Measurements from ENCODE around the gene LRP11. TPM values are rescaled to one million over a fixed set of nuclear protein-coding genes. Genes with fewer than 3 reads are reported as not detected.

The LRP11 gene
- total RNA-seq, 1 experiment from 2014 or later, result 14.8 TPM

DNA sequence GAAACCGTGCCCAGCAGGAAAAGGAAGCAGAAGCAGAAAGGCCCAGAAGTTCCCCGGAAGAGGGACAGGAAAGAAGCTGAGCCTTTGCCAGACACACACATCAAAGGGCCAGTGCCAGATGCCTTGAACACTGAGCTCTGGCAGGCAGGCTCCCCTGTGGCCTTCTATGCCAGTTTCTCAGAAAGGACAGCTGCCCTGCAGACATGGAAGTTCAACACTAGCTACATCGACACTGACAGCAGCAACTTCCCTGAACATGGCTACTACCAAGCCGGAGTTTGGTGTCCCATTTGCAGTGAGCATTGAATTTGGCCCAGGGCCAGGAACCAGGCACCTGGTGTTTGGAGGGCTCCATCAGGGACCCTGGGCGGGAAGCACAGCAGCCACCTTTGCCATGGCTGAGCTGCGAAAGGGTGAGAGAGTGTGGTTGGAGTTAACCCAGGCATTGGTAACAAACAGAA is 41.8 kb upstream of the LRP11 start:
- H3K4me3 Mint-ChIP-seq, result no peak overlapping the region
- peaks cover 5 to 7% (median 5%) of the 10 kb centered on the region in 3 experiments; a peak in 5 of 7 replicates for H3K36me3 Mint-ChIP-seq (ENCODE audit: insufficient read depth in 1 of 3, low read depth in 3 of 3)
- H3K27me3 ChIP-seq (ENCODE audit: insufficient read depth, low read length), result no peaks in the 10 kb centered on the region
- no peak overlapping the region for H3K27ac Mint-ChIP-seq
- H3K79me2 ChIP-seq (ENCODE audit: insufficient read depth, low read length), result no peaks in the 10 kb centered on the region
- no peak overlapping the region for H2BK20ac ChIP-seq (ENCODE audit: low read depth, low read length, poor library complexity, severe bottlenecking)
- H3K9me3 Mint-ChIP-seq, result peaks cover 31 to 40% of the 10 kb centered on the region in 2 experiments
- no peak overlapping the region for H3K56ac ChIP-seq (ENCODE audit: insufficient read length, low read depth, low read length)
- WGBS (ENCODE audit: extremely low coverage, insufficient read length, low lambda C conversion rate), result no CpG with 5 or more reads among the region's 6 CpGs
- no peak overlapping the region for H2BK15ac ChIP-seq (ENCODE audit: low read depth, low read length)
- DNase-seq, result no peak
- no peak overlapping the region for H3K14ac ChIP-seq (ENCODE audit: insufficient read depth, low read length)
- H3K4me1 ChIP-seq (ENCODE audit: insufficient read depth, low read length), result no peaks in the 10 kb centered on the region
- peaks cover 0 to 7% of the 10 kb centered on the region in 2 experiments; a peak in 1 of 4 replicates for H3K4me1 Mint-ChIP-seq
- no peak overlapping the region for H2BK5ac ChIP-seq (ENCODE audit: insufficient read length, low read length)
- no peak overlapping the region for H2BK120ac ChIP-seq (ENCODE audit: low read depth, low read length, poor library complexity, severe bottlenecking)
- no peak overlapping the region for H2AFZ ChIP-seq (ENCODE audit: low read length)
- no peak overlapping the region for H3K4ac ChIP-seq (ENCODE audit: low read depth, low read length)
- H4K8ac ChIP-seq (replicated peaks; ENCODE audit: insufficient read length, low read depth, low read length), result no peak overlapping the region
- H3K9ac ChIP-seq (ENCODE audit: extremely low read depth, insufficient read length, low read length), result no peak overlapping the region
- no peaks in the 10 kb centered on the region for H3K79me1 ChIP-seq (ENCODE audit: insufficient read depth, low read depth, low read length, poor library complexity, severe bottlenecking)
- H3K9me3 ChIP-seq (ENCODE audit: control insufficient read depth, low read depth, low read length), result no peaks in the 10 kb centered on the region
- no peak overlapping the region for H2AK5ac ChIP-seq (ENCODE audit: insufficient read length, low read length)
- H3K4me2 ChIP-seq (ENCODE audit: insufficient read depth, insufficient read length, low read length), result no peak overlapping the region
- TF ChIP-seq, protein P1, sequence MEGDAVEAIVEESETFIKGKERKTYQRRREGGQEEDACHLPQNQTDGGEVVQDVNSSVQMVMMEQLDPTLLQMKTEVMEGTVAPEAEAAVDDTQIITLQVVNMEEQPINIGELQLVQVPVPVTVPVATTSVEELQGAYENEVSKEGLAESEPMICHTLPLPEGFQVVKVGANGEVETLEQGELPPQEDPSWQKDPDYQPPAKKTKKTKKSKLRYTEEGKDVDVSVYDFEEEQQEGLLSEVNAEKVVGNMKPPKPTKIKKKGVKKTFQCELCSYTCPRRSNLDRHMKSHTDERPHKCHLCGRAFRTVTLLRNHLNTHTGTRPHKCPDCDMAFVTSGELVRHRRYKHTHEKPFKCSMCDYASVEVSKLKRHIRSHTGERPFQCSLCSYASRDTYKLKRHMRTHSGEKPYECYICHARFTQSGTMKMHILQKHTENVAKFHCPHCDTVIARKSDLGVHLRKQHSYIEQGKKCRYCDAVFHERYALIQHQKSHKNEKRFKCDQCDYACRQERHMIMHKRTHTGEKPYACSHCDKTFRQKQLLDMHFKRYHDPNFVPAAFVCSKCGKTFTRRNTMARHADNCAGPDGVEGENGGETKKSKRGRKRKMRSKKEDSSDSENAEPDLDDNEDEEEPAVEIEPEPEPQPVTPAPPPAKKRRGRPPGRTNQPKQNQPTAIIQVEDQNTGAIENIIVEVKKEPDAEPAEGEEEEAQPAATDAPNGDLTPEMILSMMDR (conservative IDR thresholded peaks at IDR 0.05), result no peak
- H3K27ac ChIP-seq (ENCODE audit: insufficient read length, low read depth, low read length), result no peak overlapping the region
- H4K20me1 ChIP-seq (ENCODE audit: control insufficient read depth, insufficient read depth, insufficient read length), result no peaks in the 10 kb centered on the region
- H4K91ac ChIP-seq (ENCODE audit: insufficient read length, low read depth, low read length), result no peak overlapping the region
- H3K23ac ChIP-seq (ENCODE audit: insufficient read length, low read depth, low read length), result no peak overlapping the region
- no peaks in the 10 kb centered on the region for H3K23me2 ChIP-seq (ENCODE audit: insufficient read length, low read depth, low read length, poor library complexity, severe bottlenecking)
- H3K27me3 Mint-ChIP-seq (ENCODE audit: low read depth), result peaks cover 22% of the 10 kb centered on the region
- H2BK12ac ChIP-seq (ENCODE audit: insufficient read length, low read depth, low read length), result no peak overlapping the region
- H4K5ac ChIP-seq (ENCODE audit: insufficient read length, low read depth, low read length), result no peak overlapping the region
- H3T11ph ChIP-seq (ENCODE audit: low read length), result no peak overlapping the region
- no peak overlapping the region for H3K18ac ChIP-seq (ENCODE audit: insufficient read length, low read depth, low read length)

All from H9 (cell line).